CD4-positive, alpha-beta memory T cell (primary cell): ENCODE data around the gene WAS. TPM values are rescaled to one million over a fixed set of nuclear protein-coding genes. Genes with fewer than 3 reads are reported as not detected.
"Not testable (repeated sequence)": the region's sequence is repeated elsewhere in the genome, so short reads cannot be mapped to it uniquely, and the experiment has no call there.

ENCODE experiments used
- CTCF ChIA-PET: fragments of 350-600 bp; sonication (Branson Sonifier 250); formaldehyde crosslinking; loops from one replicate; lab custom pipeline; 2021; ENCODE audit warnings: inconsistent platforms; ENCODE audit not compliant: partially characterized antibody; lab: Charles Lee
- POLR2A ChIA-PET: fragments of 350-600 bp; sonication (Branson Sonifier 250); formaldehyde crosslinking; loops from one replicate; lab custom pipeline; 2021; ENCODE audit not compliant: partially characterized antibody; lab: Charles Lee
- DNase-seq, 5 donors: peaks; one replicate each; pipeline versions ENCODE4 v3.0.0 to v3.0.0-alpha.2; 2020 to 2022; ENCODE audit warnings: mixed read lengths in 1 of 5
- H3K27ac ChIP-seq: one replicate; pipeline ENCODE4 v1.7.0; 2013; ENCODE audit warnings: low read depth, low read length
- H3K27me3 ChIP-seq: 2 replicates; pipeline ENCODE4 v1.7.0; 2013; ENCODE audit warnings: mild to moderate bottlenecking, low read length, moderate library complexity; ENCODE audit not compliant: insufficient read depth
- H3K36me3 ChIP-seq: 2 replicates; pipeline ENCODE4 v1.7.0; 2013; ENCODE audit warnings: mild to moderate bottlenecking, low read length, moderate library complexity; ENCODE audit not compliant: insufficient read depth
- H3K4me1 ChIP-seq: 2 replicates; pipeline ENCODE4 v1.7.0; 2013; ENCODE audit warnings: mild to moderate bottlenecking, low read length, moderate library complexity; ENCODE audit not compliant: insufficient read depth
- H3K4me3 ChIP-seq, 2 donors: one replicate each; pipeline ENCODE4 v1.7.0; 2013; ENCODE audit warnings: low read length in 2 of 2, mild to moderate bottlenecking in 1 of 2
- H3K9me3 ChIP-seq, 2 donors: one replicate each; pipeline ENCODE4 v1.7.0; 2013; ENCODE audit warnings: low read length in 2 of 2, control low read depth in 1 of 2; ENCODE audit not compliant: control insufficient read depth in 1 of 2
- H3K27ac Mint-ChIP-seq, 7 donors: one replicate each; pipeline ENCODE4 v1.8.0; 2020 to 2021; ENCODE audit warnings: mixed read lengths in 7 of 7, mild to moderate bottlenecking in 6 of 7, inconsistent platforms in 3 of 7, moderate library complexity in 3 of 7
- H3K27me3 Mint-ChIP-seq, 2 donors: one replicate each; pipeline ENCODE4 v1.8.0; 2020 to 2021; ENCODE audit warnings: mixed read lengths in 2 of 2
- H3K36me3 Mint-ChIP-seq, 2 donors: one replicate each; pipeline ENCODE4 v1.8.0; 2020 to 2021; ENCODE audit warnings: mixed read lengths in 2 of 2, inconsistent platforms in 1 of 2, mild to moderate bottlenecking in 1 of 2
- H3K4me1 Mint-ChIP-seq, 4 donors: one replicate each; pipeline ENCODE4 v1.8.0; 2020 to 2021; ENCODE audit warnings: mixed read lengths in 4 of 4, mild to moderate bottlenecking in 1 of 4
- H3K4me3 Mint-ChIP-seq, 8 donors: one replicate each; pipeline ENCODE4 v1.8.0; 2020 to 2021; ENCODE audit warnings: mixed read lengths in 8 of 8, mild to moderate bottlenecking in 7 of 8, moderate library complexity in 6 of 8, inconsistent platforms in 3 of 8
- H3K9me3 Mint-ChIP-seq, 8 donors: one replicate each; pipeline ENCODE4 v1.8.0; 2020 to 2021; ENCODE audit warnings: mixed read lengths in 8 of 8, mild to moderate bottlenecking in 5 of 8, inconsistent platforms in 3 of 8, moderate library complexity in 1 of 8
- intact Hi-C: fragments of 100-400 bp; cut with micrococcal nuclease; formaldehyde crosslinking; loops from one replicate; pipeline ENCODE4 v1.15.1; 2023
- polyA plus RNA-seq, 2 donors: library from polyadenylated mRNA; unstranded; fragments of 300-500 nt; fragmentation: Illumina TruSeq; gene quantifications; one replicate each; pipeline ENCODE4 v1.2.3, GENCODE V29; 2021
- total RNA-seq, 2 experiments: library from RNA; stranded (reverse); gene quantifications; one replicate each; pipeline ENCODE4 v1.2.3, GENCODE V29; 2021

WAS gene
- total and polyA plus RNA-seq, 4 experiments from 2014 or later = 13.4 to 110 (median 71.0) TPM

DNA sequence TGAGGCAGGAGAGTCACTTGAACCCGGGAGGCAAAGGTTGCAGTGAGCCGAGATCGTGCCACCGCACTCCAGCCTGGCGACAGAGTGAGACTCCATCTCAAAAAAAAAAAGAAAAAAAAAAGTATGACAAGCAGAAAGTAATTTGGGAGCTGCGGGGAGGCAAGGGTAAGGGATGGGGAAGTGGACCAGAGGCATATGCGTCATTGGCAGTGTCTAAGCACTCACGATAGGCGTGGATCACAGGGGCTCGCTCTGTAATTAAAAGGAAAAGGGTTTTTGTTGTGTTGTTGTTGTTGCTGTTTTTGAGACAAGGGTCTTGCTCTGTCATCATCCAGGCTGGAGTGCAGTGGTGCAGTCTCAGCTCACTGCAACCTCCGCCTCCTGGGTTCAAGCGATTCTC is 804 bp upstream of the WAS start:
- peak overlapping the region in 3 of 7 donors; percentile 88 to 93 (median 90) for H3K27ac Mint-ChIP-seq
- peaks cover 32 to 66% (median 44%) of the 10 kb centered on the region in 4 donors for H3K4me1 Mint-ChIP-seq
- H3K4me3 ChIP-seq, H3K27me3 ChIP-seq, H3K9me3 Mint-ChIP-seq, H3K27me3 Mint-ChIP-seq, DNase-seq, H3K9me3 ChIP-seq: not testable (repeated sequence)
- peaks cover 20% of the 10 kb centered on the region for H3K36me3 ChIP-seq
- peak overlapping the region; percentile 69 for H3K27ac ChIP-seq
- POLR2A ChIA-PET = interaction anchor here (0.6 to 4.7 kb wide), 20 partner anchors 7 to 360 kb away, joined by 3 to 48 read pairs (median 4); partner anchors contain the start of genes HDAC6, PQBP1, RBM3 and SLC35A2
- peak overlapping the region in 4 of 8 donors; percentile 88 to 94 (median 93) for H3K4me3 Mint-ChIP-seq
- H3K36me3 Mint-ChIP-seq = peaks cover 12 to 31% of the 10 kb centered on the region in 2 donors
- intact Hi-C loops = loop anchor here (1.0 kb wide), 1 partner anchor 55 kb away; no protein-coding TSS in a partner anchor
- peaks cover 47% of the 10 kb centered on the region for H3K4me1 ChIP-seq
- CTCF ChIA-PET = interaction anchor here (0.9 to 2.0 kb wide), 4 partner anchors 13 to 35 kb away, joined by 3 to 5 read pairs (median 4); no protein-coding TSS in a partner anchor

DNA sequence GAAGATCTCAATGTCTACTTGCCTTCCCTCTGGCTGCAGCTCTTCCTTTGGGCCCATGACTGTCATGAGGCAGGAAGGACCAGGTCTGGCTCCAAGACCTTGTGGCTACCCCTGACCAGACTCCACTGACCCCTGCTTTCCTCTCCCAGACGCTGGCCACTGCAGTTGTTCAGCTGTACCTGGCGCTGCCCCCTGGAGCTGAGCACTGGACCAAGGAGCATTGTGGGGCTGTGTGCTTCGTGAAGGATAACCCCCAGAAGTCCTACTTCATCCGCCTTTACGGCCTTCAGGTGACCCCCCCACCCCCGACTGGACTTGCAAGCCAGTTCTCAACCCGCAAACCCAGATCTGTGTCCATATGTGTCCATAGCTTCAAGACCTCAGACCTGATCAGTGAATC is 535 bp downstream of the WAS start:
- Histone ChIP-seq H3K4me3 (peak overlapping the region; percentile 79 to 93), H3K36me3 (peaks cover 25% of the 10 kb centered on the region), H3K27me3 (no peaks in the 10 kb centered on the region), H3K27ac (peak overlapping the region; percentile 69), H3K9me3 (no peaks in the 10 kb centered on the region), H3K4me1 (peaks cover 48% of the 10 kb centered on the region)
- ChIA-PET POLR2A (interaction anchor here (0.7 to 4.7 kb wide), 21 partner anchors 8 to 588 kb away, joined by 3 to 48 read pairs (median 4); partner anchors contain the start of genes HDAC6, PQBP1, RBM3 and SLC35A2), CTCF (interaction anchor here (1.3 to 2.0 kb wide), 3 partner anchors 8 to 207 kb away, joined by 3 to 4 read pairs (median 4); no protein-coding TSS in a partner anchor)
- intact Hi-C loops = no loop called here
- H3K27ac Mint-ChIP-seq = peak overlapping the region; percentile 88 to 95 (median 93)
- H3K36me3 Mint-ChIP-seq = peaks cover 17 to 38% of the 10 kb centered on the region in 2 donors
- H3K9me3 Mint-ChIP-seq = no peaks in the 10 kb centered on the region
- peaks cover 32 to 66% (median 44%) of the 10 kb centered on the region in 4 donors for H3K4me1 Mint-ChIP-seq
- H3K27me3 Mint-ChIP-seq = no peaks in the 10 kb centered on the region
- peak overlapping the region; percentile 86 to 95 (median 93) for H3K4me3 Mint-ChIP-seq
- no peak for DNase-seq

DNA sequence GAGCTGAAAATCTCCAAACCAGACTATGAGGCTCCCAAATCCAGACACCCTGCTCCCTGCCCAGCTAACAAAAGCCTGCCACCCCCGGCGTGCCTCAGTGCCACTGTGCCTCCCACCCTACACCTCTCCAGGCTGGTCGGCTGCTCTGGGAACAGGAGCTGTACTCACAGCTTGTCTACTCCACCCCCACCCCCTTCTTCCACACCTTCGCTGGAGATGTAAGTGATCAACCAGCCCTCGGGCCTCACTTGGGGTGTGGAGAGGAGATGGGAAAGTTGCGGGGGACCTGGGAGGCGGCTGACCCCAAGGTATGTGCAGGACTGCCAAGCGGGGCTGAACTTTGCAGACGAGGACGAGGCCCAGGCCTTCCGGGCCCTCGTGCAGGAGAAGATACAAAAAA is 1.8 kb downstream of the WAS start:
- peak overlapping the region in 1 of 2 donors; percentile 79 for H3K4me3 ChIP-seq
- Mint-ChIP-seq H3K9me3 (no peaks in the 10 kb centered on the region), H3K27ac (peak overlapping the region in 4 of 7 donors; percentile 29 to 93 (median 53)), H3K4me3 (peak overlapping the region; percentile 86 to 95 (median 93)), H3K36me3 (peaks cover 18 to 40% of the 10 kb centered on the region in 2 donors), H3K4me1 (peaks cover 32 to 61% (median 44%) of the 10 kb centered on the region in 4 donors), H3K27me3 (no peaks in the 10 kb centered on the region)
- DNase-seq = no peak
- H3K27ac ChIP-seq = peak overlapping the region; percentile 69
- H3K9me3 ChIP-seq = no peaks in the 10 kb centered on the region
- POLR2A ChIA-PET = interaction anchor here (1.2 to 4.7 kb wide), 4 partner anchors 10 to 273 kb away, joined by 3 to 48 read pairs (median 13); partner anchors contain the start of genes HDAC6 and SUV39H1
- CTCF ChIA-PET = no interaction called here
- H3K27me3 ChIP-seq = no peaks in the 10 kb centered on the region
- H3K36me3 ChIP-seq = peaks cover 29% of the 10 kb centered on the region
- peaks cover 48% of the 10 kb centered on the region for H3K4me1 ChIP-seq
- intact Hi-C loops = no loop called here

DNA sequence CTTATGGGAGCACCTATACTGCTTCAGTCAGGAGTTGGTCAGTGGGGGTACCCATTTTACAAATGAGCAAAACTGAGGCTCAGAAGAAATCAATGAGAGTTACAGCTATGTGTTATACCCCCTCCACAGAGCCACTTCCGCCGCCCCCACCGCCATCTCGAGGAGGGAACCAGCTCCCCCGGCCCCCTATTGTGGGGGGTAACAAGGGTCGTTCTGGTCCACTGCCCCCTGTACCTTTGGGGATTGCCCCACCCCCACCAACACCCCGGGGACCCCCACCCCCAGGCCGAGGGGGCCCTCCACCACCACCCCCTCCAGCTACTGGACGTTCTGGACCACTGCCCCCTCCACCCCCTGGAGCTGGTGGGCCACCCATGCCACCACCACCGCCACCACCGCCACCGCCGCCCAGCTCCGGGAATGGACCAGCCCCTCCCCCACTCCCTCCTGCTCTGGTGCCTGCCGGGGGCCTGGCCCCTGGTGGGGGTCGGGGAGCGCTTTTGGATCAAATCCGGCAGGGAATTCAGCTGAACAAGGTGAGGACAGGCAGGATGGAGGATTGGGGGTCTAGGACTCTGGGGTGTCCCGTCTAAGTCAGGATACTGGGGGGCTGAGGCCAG is 5.0 kb downstream of the WAS start:
- ChIA-PET CTCF (interaction anchor here (0.7 kb wide), 1 partner anchor 40 kb away, joined by 3 read pairs; no protein-coding TSS in a partner anchor), POLR2A (interaction anchor here (2.6 kb wide), 1 partner anchor 48 kb away, joined by 13 read pairs; no protein-coding TSS in a partner anchor)
- Mint-ChIP-seq H3K27me3 (no peaks in the 10 kb centered on the region), H3K9me3 (no peaks in the 10 kb centered on the region), H3K4me1 (peaks cover 24 to 42% (median 32%) of the 10 kb centered on the region in 4 donors), H3K36me3 (peaks cover 32 to 48% of the 10 kb centered on the region in 2 donors), H3K4me3 (no peak overlapping the region), H3K27ac (no peak overlapping the region)
- Histone ChIP-seq H3K9me3 (no peaks in the 10 kb centered on the region), H3K36me3 (peaks cover 31% of the 10 kb centered on the region), H3K27ac (no peak overlapping the region), H3K4me3 (no peak overlapping the region), H3K27me3 (no peaks in the 10 kb centered on the region), H3K4me1 (peaks cover 38% of the 10 kb centered on the region)
- intact Hi-C loops = no loop called here
- no peak for DNase-seq

DNA sequence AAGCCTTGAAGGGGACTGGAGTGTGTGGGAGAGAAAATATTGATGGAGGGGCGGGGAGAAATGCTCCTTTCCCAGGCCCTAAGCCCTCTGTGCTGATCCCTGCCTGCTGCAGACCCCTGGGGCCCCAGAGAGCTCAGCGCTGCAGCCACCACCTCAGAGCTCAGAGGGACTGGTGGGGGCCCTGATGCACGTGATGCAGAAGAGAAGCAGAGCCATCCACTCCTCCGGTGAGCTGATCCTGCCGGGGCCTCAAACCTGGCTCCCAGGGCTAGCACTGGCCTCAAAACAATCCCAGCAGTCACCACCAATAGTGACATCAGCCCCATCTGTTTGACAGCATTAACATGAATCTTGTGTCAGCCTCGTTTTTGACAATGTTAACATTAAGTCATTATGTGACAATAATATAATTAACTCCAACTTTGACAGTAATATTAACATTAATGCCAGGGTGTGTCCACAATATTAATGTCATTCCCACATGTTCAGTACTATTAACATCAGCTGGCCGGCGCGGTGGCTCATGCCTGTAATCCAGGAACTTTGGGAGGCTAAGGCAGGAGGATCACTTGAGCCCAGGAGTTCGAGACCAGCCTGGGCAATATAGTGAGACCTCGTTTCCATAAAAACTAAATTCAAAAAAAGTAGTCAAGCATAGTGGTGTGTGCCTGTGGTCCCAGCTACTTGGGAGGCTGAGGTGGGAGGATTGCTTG is 5.8 kb downstream of the WAS start:
- Histone ChIP-seq H3K27me3 (no peaks in the 10 kb centered on the region), H3K36me3 (peaks cover 31% of the 10 kb centered on the region), H3K9me3 (no peaks in the 10 kb centered on the region), H3K4me1 (peaks cover 36% of the 10 kb centered on the region), H3K4me3 (no peak overlapping the region), H3K27ac (no peak overlapping the region)
- POLR2A ChIA-PET = interaction anchor here (1.1 to 2.6 kb wide), 2 partner anchors 13 to 48 kb away, joined by 3 to 13 read pairs; no protein-coding TSS in a partner anchor
- no peaks in the 10 kb centered on the region for H3K27me3 Mint-ChIP-seq
- no peak overlapping the region for H3K4me3 Mint-ChIP-seq
- CTCF ChIA-PET = interaction anchor here (0.7 kb wide), 1 partner anchor 41 kb away, joined by 3 read pairs; no protein-coding TSS in a partner anchor
- no peak overlapping the region for H3K27ac Mint-ChIP-seq
- no peak for DNase-seq
- H3K4me1 Mint-ChIP-seq = peaks cover 22 to 35% (median 28%) of the 10 kb centered on the region in 4 donors
- intact Hi-C loops = no loop called here
- peaks cover 32 to 45% of the 10 kb centered on the region in 2 donors for H3K36me3 Mint-ChIP-seq
- H3K9me3 Mint-ChIP-seq = no peaks in the 10 kb centered on the region

DNA sequence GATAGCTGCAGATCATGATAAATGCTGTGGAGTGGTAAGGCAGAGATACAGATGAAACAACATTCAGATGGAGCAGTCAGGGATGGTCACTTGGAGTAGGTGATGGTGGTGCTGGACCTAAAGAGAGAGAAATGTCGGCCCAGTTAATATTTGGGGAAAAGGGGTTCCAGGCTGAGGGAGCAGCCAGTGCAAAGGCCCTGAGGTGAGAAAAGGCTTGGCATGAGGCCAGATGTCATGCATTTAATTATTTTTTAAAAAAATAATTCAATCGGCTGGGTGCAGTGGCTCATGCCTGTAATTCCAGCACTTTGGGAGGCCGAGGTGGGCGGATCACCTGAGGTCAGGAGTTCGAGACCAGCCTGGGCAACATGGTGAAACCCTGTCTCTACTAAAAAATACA is 8.1 kb downstream of the WAS start:
- peaks cover 27 to 37% of the 10 kb centered on the region in 2 donors for H3K36me3 Mint-ChIP-seq
- Histone ChIP-seq H3K4me1 (peaks cover 21% of the 10 kb centered on the region), H3K36me3 (peaks cover 20% of the 10 kb centered on the region)
- H3K27ac ChIP-seq, intact Hi-C loops, DNase-seq, H3K27me3 Mint-ChIP-seq, H3K4me3 ChIP-seq, H3K9me3 Mint-ChIP-seq, CTCF ChIA-PET, H3K4me3 Mint-ChIP-seq, H3K27me3 ChIP-seq, H3K9me3 ChIP-seq: not testable (repeated sequence)
- POLR2A ChIA-PET = interaction anchor here (0.7 to 2.1 kb wide), 4 partner anchors 8 to 45 kb away, joined by 3 to 8 read pairs (median 4); partner anchors contain the start of gene WAS
- H3K27ac Mint-ChIP-seq = peak overlapping the region in 1 of 7 donors; percentile 58
- H3K4me1 Mint-ChIP-seq = peaks cover 12 to 28% (median 21%) of the 10 kb centered on the region in 4 donors
